Lung (tissue), 12 donors: Measurements from ENCODE around the gene ZNF234. TPM values are rescaled to one million over a fixed set of nuclear protein-coding genes. Genes with fewer than 3 reads are reported as not detected.
"Not testable (repeated sequence)": the region's sequence is repeated elsewhere in the genome, so short reads cannot be mapped to it uniquely, and the experiment has no call there.

Source experiments
- ATAC-seq: fragments of 200-7000 bp; cut with Tn5 transposase; one replicate; pipeline ENCODE4 v1.9.1; 2020; ENCODE audit warnings: moderate number of reproducible peaks; ENCODE audit not compliant: insufficient read depth, low FRiP score
- DNase-seq, 3 donors: peaks; one replicate each; pipeline ENCODE4 v3.0.0-alpha.2; 2013 to 2017
- H3K27ac ChIP-seq, 2 donors: one replicate each; pipeline ENCODE4 v1.5.1; 2013; ENCODE audit warnings: mild to moderate bottlenecking in 2 of 2, moderate library complexity in 2 of 2, control low read depth in 1 of 2, inconsistent platforms in 1 of 2, low read depth in 1 of 2, low read length in 1 of 2
- H3K27me3 ChIP-seq, 3 donors: one replicate each; pipeline ENCODE4 v1.5.1; 2013; ENCODE audit warnings: low read length in 2 of 3; ENCODE audit not compliant: control insufficient read depth in 3 of 3, insufficient read depth in 3 of 3
- H3K36me3 ChIP-seq, 4 donors: one replicate each; pipeline ENCODE4 v1.5.1; 2013; ENCODE audit warnings: low read length in 4 of 4, mild to moderate bottlenecking in 1 of 4, moderate library complexity in 1 of 4; ENCODE audit not compliant: control insufficient read depth in 4 of 4, insufficient read depth in 4 of 4
- H3K4me1 ChIP-seq, 5 donors: one replicate each; pipeline ENCODE4 v1.5.1; 2013; ENCODE audit warnings: low read length in 5 of 5, mild to moderate bottlenecking in 2 of 5, moderate library complexity in 1 of 5; ENCODE audit not compliant: control insufficient read depth in 5 of 5, insufficient read depth in 5 of 5
- H3K4me3 ChIP-seq: one replicate; pipeline ENCODE4 v1.5.1; 2013; ENCODE audit warnings: mild to moderate bottlenecking, control low read depth, moderate library complexity
- H3K9ac ChIP-seq, 2 donors: one replicate each; pipeline ENCODE4 v1.5.1; 2013; ENCODE audit warnings: low read length in 2 of 2, control low read depth in 1 of 2; ENCODE audit not compliant: insufficient read depth in 1 of 2
- H3K9me3 ChIP-seq, 4 donors: one replicate each; pipeline ENCODE4 v1.5.1; 2013; ENCODE audit warnings: low read length in 3 of 4, mild to moderate bottlenecking in 1 of 4, moderate library complexity in 1 of 4; ENCODE audit not compliant: control insufficient read depth in 4 of 4, insufficient read depth in 3 of 4
- CTCF ChIP-seq: IDR thresholded peaks from 2 replicates; pipeline ENCODE4 v1.5.1; 2012; ENCODE audit warnings: mild to moderate bottlenecking; ENCODE audit errors: control extremely low read depth, extremely low read depth
- WGBS, 2 donors: extraction: QIAGEN DNeasy Blood & Tissue Kit; methylation state at CpG; one replicate each; pipeline ENCODE4 v1.1.7; 2013; 5-methylcytosine and 5-hydroxymethylcytosine counted together
- polyA plus RNA-seq, 2 donors: library from polyadenylated mRNA; stranded (reverse); fragments of 200-250 nt; gene quantifications; one replicate each; pipeline ENCODE4 v1.2.1, GENCODE V29; 2013
- total RNA-seq, 2 donors: library from RNA; depleted of rRNA in 1 of 2; stranded (reverse); fragments of >200 nt in 1 of 2; gene quantifications; one replicate each; pipeline ENCODE4 v1.2.1, GENCODE V29; 2014 to 2021
- donor health status: control.
- donor health status: control.
- donor health status: Bipolar disorder and iron deficiency.
- donor health status: healthy.
- donor health status: DM: yes; HTN: yes; CAD: no.

ZNF234 gene
- total and polyA plus RNA-seq, 4 donors = 2.6 to 16.2 (median 6.5) TPM

- Histone ChIP-seq H3K27me3 (no peaks in the 10 kb centered on the region), H3K4me3 (no peak overlapping the region), H3K9me3 (peaks cover 0 to 28% (median 14%) of the 10 kb centered on the region in 4 donors), H3K36me3 (peaks cover 5 to 22% (median 14%) of the 10 kb centered on the region in 4 donors), H3K27ac (no peak overlapping the region), H3K9ac (no peak overlapping the region), H3K4me1 (peaks cover 0 to 15% (median 5%) of the 10 kb centered on the region in 5 donors)
- no peak for TF ChIP-seq CTCF
- ATAC-seq = no peak
- WGBS, 2 donors = 94 to 96% methylated on average over 2 of the region's 2 CpGs
- DNase-seq = no peak
These were observed 22.4 kb downstream of the ZNF234 start for GRCh38 chr19:44163789-44164188.

- Histone ChIP-seq H3K4me3 (peak overlapping the region; percentile 70), H3K9ac (peak overlapping the region in 1 of 2 donors; percentile 94), H3K27me3 (no peaks in the 10 kb centered on the region), H3K9me3 (peaks cover 0 to 26% (median 14%) of the 10 kb centered on the region in 4 donors), H3K27ac (peak overlapping the region; percentile 24 to 85), H3K36me3 (peaks cover 5 to 27% (median 18%) of the 10 kb centered on the region in 4 donors), H3K4me1 (peaks cover 0 to 15% (median 5%) of the 10 kb centered on the region in 5 donors)
- no peak for TF ChIP-seq CTCF
- 66 to 71% methylated on average over 3 of the region's 3 CpGs for WGBS, 2 donors
- DNase-seq (no peak), ATAC-seq (no peak)
These were observed 22.9 kb downstream of the ZNF234 start for GRCh38 chr19:44164327-44164672.

GRCh38 chr19:44164673-44165512 lies 23.5 kb downstream of the ZNF234 start, which contains the start of gene ZNF226:
Gene ZNF226, plus strand, starts transcription at chr19:44165100. Its CDS starts 4,981 bp downstream, at chr19:44170081.
- DNase-seq = peak; percentile 94 to 99 (median 99)
- ATAC-seq = peak; percentile 98
- H3K9me3 ChIP-seq = peaks cover 0 to 22% (median 17%) of the 10 kb centered on the region in 4 donors

GRCh38 chr19:44170660-44171059 lies 29.3 kb downstream of the ZNF234 start:
- peaks cover 4 to 46% (median 37%) of the 10 kb centered on the region in 4 donors for H3K9me3 ChIP-seq

More at GRCh38 chr19:44164673-44165512, 23.5 kb downstream of the ZNF234 start, which contains the start of gene ZNF226:
- H3K4me3 ChIP-seq = peak within 1 kb of the TSS; percentile 70
- no peak for TF ChIP-seq CTCF
- H3K27ac ChIP-seq = peak within 1 kb of the TSS; percentile 79 to 96
- 1% methylated on average over 32 of the region's 32 CpGs for WGBS, 2 donors
- peak within 1 kb of the TSS; percentile 60 to 94 for H3K9ac ChIP-seq
- H3K36me3 ChIP-seq = peaks cover 8 to 33% (median 24%) of the 10 kb centered on the region in 4 donors
- H3K4me1 ChIP-seq = peaks cover 0 to 15% (median 5%) of the 10 kb centered on the region in 5 donors
- no peaks in the 10 kb centered on the region for H3K27me3 ChIP-seq

More at GRCh38 chr19:44170660-44171059, 29.3 kb downstream of the ZNF234 start:
- 98 to 100% methylated on average over 6 of the region's 6 CpGs for WGBS, 2 donors
- peaks cover 0 to 12% (median 5%) of the 10 kb centered on the region in 5 donors for H3K4me1 ChIP-seq
- DNase-seq, ATAC-seq, H3K27ac ChIP-seq, H3K4me3 ChIP-seq, H3K9ac ChIP-seq, H3K27me3 ChIP-seq: not testable (repeated sequence)
- H3K36me3 ChIP-seq = peaks cover 33 to 86% (median 77%) of the 10 kb centered on the region in 4 donors
